Measurements from ENCODE around the gene HPN. TPM values are rescaled to one million over a fixed set of nuclear protein-coding genes. Genes with fewer than 3 reads are reported as not detected.

Gene HPN
- total and polyA plus RNA-seq, 2 experiments from 2014 or later = 14.0 to 17.4 TPM

DNA sequence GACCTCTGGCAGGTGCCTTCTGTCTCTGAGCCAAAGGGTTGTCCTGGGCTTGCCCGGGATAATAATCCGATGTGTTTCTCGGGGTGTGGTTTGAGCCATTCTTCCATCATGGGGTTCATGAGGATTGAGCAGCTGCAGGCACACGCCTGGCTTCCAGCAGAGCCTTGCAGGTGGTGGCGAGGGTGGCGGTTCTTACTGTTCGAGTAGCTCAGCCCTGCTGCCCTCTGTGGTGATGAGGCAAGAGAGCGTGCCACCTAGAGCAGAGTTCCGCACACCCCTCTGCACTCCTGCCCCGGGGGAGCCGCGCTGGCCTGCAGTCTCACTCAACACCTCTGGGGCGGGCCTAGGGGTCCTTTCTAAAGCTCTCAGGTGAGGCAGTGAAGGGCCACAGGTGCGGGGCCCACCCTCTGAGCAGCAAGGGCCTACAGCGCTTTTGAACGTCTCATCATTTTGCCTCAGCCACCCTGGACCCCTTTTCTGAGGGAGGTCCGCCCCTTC lies 7.5 kb upstream of the HPN start:
- Histone ChIP-seq H3K36me3 (ENCODE audit: insufficient read depth) (no peaks in the 10 kb centered on the region), H2AFZ (no peak overlapping the region), H3K9me2 (ENCODE audit: insufficient read depth) (no peaks in the 10 kb centered on the region), H4K20me1 (replicated peaks; ENCODE audit: insufficient read depth) (no peaks in the 10 kb centered on the region; the same call in 1 of the 2 replicates), H3K4me2 (no peak overlapping the region), H3K27ac (ENCODE audit: low read depth) (no peak overlapping the region), H3K4me3 (no peak overlapping the region), H3F3A (replicated peaks; ENCODE audit: low read depth) (peaks cover 22% of the 10 kb centered on the region), H3K27me3 (ENCODE audit: insufficient read depth) (peaks cover 34% of the 10 kb centered on the region), H3K79me2 (replicated peaks; ENCODE audit: insufficient read depth) (no peaks in the 10 kb centered on the region), H3K4me1 (ENCODE audit: insufficient read depth) (peaks cover 11% of the 10 kb centered on the region)
- H3K4me3 Mint-ChIP-seq = no peak overlapping the region
- H3K36me3 Mint-ChIP-seq (ENCODE audit: low read depth) = no peaks in the 10 kb centered on the region; the same call in 2 of the 3 replicates
- no peak for ATAC-seq
- H3K27ac Mint-ChIP-seq = no peak overlapping the region
- H3K4me1 Mint-ChIP-seq = peaks cover 8% of the 10 kb centered on the region
- no peak for DNase-seq (ENCODE audit: low spot score)
- TF ChIP-seq NANOG (IDR thresholded peaks at IDR 0.05; ENCODE audit: borderline replicate concordance) = no peak
- TF ChIP-seq CREB1 (CRISPR knock-in tag; IDR thresholded peaks at IDR 0.05; ENCODE audit: low read depth) = no peak
- TF ChIP-seq, protein P1, sequence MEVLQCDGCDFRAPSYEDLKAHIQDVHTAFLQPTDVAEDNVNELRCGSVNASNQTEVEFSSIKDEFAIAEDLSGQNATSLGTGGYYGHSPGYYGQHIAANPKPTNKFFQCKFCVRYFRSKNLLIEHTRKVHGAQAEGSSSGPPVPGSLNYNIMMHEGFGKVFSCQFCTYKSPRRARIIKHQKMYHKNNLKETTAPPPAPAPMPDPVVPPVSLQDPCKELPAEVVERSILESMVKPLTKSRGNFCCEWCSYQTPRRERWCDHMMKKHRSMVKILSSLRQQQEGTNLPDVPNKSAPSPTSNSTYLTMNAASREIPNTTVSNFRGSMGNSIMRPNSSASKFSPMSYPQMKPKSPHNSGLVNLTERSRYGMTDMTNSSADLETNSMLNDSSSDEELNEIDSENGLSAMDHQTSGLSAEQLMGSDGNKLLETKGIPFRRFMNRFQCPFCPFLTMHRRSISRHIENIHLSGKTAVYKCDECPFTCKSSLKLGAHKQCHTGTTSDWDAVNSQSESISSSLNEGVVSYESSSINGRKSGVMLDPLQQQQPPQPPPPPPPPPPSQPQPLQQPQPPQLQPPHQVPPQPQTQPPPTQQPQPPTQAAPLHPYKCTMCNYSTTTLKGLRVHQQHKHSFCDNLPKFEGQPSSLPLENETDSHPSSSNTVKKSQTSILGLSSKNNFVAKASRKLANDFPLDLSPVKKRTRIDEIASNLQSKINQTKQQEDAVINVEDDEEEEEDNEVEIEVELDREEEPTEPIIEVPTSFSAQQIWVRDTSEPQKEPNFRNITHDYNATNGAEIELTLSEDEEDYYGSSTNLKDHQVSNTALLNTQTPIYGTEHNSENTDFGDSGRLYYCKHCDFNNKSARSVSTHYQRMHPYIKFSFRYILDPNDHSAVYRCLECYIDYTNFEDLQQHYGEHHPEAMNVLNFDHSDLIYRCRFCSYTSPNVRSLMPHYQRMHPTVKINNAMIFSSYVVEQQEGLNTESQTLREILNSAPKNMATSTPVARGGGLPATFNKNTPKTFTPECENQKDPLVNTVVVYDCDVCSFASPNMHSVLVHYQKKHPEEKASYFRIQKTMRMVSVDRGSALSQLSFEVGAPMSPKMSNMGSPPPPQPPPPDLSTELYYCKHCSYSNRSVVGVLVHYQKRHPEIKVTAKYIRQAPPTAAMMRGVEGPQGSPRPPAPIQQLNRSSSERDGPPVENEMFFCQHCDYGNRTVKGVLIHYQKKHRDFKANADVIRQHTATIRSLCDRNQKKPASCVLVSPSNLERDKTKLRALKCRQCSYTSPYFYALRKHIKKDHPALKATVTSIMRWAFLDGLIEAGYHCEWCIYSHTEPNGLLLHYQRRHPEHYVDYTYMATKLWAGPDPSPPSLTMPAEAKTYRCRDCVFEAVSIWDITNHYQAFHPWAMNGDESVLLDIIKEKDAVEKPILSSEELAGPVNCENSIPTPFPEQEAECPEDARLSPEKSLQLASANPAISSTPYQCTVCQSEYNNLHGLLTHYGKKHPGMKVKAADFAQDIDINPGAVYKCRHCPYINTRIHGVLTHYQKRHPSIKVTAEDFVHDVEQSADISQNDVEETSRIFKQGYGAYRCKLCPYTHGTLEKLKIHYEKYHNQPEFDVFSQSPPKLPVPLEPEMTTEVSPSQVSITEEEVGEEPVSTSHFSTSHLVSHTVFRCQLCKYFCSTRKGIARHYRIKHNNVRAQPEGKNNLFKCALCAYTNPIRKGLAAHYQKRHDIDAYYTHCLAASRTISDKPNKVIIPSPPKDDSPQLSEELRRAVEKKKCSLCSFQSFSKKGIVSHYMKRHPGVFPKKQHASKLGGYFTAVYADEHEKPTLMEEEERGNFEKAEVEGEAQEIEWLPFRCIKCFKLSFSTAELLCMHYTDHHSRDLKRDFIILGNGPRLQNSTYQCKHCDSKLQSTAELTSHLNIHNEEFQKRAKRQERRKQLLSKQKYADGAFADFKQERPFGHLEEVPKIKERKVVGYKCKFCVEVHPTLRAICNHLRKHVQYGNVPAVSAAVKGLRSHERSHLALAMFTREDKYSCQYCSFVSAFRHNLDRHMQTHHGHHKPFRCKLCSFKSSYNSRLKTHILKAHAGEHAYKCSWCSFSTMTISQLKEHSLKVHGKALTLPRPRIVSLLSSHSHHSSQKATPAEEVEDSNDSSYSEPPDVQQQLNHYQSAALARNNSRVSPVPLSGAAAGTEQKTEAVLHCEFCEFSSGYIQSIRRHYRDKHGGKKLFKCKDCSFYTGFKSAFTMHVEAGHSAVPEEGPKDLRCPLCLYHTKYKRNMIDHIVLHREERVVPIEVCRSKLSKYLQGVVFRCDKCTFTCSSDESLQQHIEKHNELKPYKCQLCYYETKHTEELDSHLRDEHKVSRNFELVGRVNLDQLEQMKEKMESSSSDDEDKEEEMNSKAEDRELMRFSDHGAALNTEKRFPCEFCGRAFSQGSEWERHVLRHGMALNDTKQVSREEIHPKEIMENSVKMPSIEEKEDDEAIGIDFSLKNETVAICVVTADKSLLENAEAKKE (CRISPR knock-in tag; IDR thresholded peaks at IDR 0.05) = no peak
- no peak for TF ChIP-seq POLR2AphosphoS5 (IDR thresholded peaks at IDR 0.05; ENCODE audit: low read depth)
- no peak for TF ChIP-seq ZNF331 (CRISPR knock-in tag; IDR thresholded peaks at IDR 0.05; ENCODE audit: low read depth)
- TF ChIP-seq ZNF114 (CRISPR knock-in tag; IDR thresholded peaks at IDR 0.05) = no peak
- peaks cover 34% of the 10 kb centered on the region for H3K27me3 Mint-ChIP-seq (ENCODE audit: insufficient read depth, low read depth, poor library complexity)
- peaks cover 7% of the 10 kb centered on the region; the same call in 2 of the 3 replicates for H3K9me3 Mint-ChIP-seq

All from GM23338 (cell line).